Measurements from ENCODE around the gene PLEK2.
"Not testable (repeated sequence)": the region's sequence is repeated elsewhere in the genome, so short reads cannot be mapped to it uniquely, and the experiment has no call there.

The PLEK2 gene, protein sequence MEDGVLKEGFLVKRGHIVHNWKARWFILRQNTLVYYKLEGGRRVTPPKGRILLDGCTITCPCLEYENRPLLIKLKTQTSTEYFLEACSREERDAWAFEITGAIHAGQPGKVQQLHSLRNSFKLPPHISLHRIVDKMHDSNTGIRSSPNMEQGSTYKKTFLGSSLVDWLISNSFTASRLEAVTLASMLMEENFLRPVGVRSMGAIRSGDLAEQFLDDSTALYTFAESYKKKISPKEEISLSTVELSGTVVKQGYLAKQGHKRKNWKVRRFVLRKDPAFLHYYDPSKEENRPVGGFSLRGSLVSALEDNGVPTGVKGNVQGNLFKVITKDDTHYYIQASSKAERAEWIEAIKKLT

DNA sequence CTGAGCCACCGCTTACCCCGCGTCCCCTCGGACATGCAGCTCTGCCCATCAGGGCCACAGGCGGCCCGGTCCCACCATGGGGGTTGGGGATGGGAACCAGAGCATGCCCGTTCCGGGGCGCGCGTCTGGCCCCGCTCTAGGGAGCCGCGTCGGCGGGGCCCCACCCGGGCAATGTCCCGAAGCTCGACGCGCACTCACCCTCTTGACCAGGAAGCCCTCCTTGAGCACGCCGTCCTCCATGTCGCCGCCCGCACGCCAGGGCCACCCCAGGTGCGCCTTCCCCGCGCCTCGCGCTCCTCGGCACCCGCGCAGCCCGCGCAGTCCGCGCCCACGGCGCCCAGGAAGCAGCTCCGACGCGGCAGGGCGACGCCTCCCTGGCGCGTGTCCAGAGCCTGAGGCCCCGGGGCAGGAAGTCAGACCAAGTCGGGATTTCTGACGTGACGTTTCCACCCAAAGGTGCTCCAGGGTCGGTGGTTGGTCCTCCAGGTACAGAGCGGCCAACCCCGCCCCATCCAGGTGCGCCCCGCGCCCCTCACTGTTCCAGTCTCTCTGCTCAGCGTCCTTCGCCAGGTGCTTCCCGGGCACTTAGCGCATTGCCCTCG is at the start of gene PLEK2:
PLEK2 (minus strand) TSS at position 346 of the 602 bp plus-strand sequence; CDS start at position 240, 106 bp downstream.
- H3K4me3 ChIP-seq (ENCODE audit: low read depth, low read length): 0 out of 2 replicates have a peak within 1 kb of the TSS, but pooled peaks have one; percentile 4
- TF ChIP-seq, protein P1, sequence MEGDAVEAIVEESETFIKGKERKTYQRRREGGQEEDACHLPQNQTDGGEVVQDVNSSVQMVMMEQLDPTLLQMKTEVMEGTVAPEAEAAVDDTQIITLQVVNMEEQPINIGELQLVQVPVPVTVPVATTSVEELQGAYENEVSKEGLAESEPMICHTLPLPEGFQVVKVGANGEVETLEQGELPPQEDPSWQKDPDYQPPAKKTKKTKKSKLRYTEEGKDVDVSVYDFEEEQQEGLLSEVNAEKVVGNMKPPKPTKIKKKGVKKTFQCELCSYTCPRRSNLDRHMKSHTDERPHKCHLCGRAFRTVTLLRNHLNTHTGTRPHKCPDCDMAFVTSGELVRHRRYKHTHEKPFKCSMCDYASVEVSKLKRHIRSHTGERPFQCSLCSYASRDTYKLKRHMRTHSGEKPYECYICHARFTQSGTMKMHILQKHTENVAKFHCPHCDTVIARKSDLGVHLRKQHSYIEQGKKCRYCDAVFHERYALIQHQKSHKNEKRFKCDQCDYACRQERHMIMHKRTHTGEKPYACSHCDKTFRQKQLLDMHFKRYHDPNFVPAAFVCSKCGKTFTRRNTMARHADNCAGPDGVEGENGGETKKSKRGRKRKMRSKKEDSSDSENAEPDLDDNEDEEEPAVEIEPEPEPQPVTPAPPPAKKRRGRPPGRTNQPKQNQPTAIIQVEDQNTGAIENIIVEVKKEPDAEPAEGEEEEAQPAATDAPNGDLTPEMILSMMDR (IDR thresholded peaks at IDR 0.05; ENCODE audit: control insufficient read depth, extremely low read depth, insufficient read depth): no peak
- DNase-seq (ENCODE audit: low read depth): no peak

DNA sequence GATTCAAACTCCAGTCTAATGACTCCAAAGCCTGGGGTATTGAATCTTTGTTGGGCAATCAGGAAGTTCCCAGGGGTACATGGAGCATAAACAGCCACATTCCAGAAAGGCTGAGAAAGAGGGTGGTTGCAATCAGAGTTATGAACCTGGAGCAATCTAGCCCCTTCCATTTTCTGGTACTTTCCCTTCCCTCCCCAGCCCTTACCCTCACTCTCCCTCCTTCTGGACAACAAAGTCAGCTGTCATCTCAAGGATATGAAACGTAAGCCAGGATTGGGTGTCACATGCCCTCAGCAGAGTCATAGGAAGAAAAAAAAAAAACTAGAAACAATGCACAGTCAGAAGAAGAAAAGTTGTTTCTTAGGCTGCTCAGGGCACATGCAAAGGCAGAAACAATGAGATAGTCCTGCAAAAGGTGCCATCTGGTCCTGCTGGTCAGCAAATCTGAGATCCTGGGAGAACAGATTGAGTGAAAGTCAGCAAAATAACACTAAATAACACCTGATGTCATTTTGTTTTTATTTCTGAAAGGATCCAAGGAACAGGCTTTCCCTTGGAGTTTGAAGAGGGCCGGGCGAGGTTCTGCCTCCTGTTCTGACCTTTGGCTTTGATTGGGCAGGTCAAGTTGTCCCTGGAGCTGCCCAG is 49.5 kb upstream of the PLEK2 start:
- TF ChIP-seq, protein P1 (IDR thresholded peaks at IDR 0.05; ENCODE audit: control insufficient read depth, extremely low read depth, insufficient read depth): no peak
- no peak for DNase-seq (ENCODE audit: low read depth)
- H3K4me3 ChIP-seq (ENCODE audit: low read depth, low read length): no peak overlapping the region

DNA sequence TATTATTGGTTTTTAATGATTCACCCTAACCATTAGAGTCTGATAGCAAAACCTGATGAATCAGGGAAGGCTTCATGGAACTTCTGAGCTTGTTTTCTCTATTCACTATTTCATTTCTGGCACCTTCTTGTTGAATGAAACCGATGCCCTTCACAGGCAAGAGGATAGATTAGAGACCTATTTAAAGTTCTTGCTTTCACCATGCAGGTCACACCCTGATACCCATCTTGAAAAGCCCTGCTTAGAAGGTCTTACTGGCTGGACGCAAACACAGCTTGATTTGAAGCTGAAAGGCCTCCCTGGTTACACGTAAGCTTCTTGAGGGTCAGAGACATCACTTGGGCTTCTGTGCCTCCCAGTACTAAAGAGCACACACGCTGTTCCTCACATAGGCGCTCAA is 47.4 kb upstream of the PLEK2 start:
- no peak overlapping the region for H3K4me3 ChIP-seq (ENCODE audit: low read depth, low read length)
- TF ChIP-seq, protein P1 (IDR thresholded peaks at IDR 0.05; ENCODE audit: control insufficient read depth, extremely low read depth, insufficient read depth): no peak
- DNase-seq (ENCODE audit: low read depth): no peak

DNA sequence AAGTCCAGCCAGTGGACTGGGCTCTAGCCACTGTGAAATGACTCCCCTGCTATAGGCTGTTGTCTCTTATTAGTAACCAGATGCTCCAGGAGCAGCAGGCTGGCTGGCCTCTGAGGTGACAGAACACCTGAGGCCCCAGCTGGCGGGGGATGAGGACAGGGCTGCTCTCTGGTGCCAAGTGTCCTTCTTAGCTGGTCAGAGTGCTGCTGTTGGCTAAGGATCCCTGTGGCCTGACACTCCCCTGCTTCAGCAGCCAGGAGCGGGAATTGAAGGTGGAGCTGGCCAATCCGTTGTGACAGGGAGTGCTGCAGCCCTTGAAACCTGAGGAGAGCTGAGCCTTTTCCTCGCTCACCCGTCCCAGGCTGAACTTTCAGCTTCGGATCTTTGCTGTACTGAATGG is 45.8 kb upstream of the PLEK2 start:
- DNase-seq (ENCODE audit: low read depth): peak; percentile 42
- no peak overlapping the region for H3K4me3 ChIP-seq (ENCODE audit: low read depth, low read length)
- TF ChIP-seq, protein P1 (IDR thresholded peaks at IDR 0.05; ENCODE audit: control insufficient read depth, extremely low read depth, insufficient read depth): no peak

DNA sequence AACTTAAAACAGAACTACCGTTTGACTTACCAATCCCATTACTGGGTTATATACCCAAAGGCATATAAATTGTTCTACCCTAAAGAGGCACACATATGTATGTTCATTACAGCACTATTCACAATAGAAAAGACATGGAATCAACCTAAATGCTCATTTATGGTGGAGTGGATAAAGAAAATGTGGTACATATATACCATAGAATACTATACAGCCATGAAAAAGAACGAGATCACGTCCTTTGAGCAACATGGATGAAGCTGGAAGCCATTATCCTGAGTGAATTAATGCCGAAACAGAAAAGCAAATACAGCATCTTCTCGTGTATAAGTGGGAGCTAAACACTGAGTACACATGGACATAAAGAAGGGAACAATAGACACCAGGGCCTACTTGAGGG is 44.8 kb upstream of the PLEK2 start:
- H3K4me3 ChIP-seq (ENCODE audit: low read depth, low read length): no peak overlapping the region
- no peak for DNase-seq (ENCODE audit: low read depth)
- TF ChIP-seq, protein P1 (IDR thresholded peaks at IDR 0.05; ENCODE audit: control insufficient read depth, extremely low read depth, insufficient read depth): no peak

DNA sequence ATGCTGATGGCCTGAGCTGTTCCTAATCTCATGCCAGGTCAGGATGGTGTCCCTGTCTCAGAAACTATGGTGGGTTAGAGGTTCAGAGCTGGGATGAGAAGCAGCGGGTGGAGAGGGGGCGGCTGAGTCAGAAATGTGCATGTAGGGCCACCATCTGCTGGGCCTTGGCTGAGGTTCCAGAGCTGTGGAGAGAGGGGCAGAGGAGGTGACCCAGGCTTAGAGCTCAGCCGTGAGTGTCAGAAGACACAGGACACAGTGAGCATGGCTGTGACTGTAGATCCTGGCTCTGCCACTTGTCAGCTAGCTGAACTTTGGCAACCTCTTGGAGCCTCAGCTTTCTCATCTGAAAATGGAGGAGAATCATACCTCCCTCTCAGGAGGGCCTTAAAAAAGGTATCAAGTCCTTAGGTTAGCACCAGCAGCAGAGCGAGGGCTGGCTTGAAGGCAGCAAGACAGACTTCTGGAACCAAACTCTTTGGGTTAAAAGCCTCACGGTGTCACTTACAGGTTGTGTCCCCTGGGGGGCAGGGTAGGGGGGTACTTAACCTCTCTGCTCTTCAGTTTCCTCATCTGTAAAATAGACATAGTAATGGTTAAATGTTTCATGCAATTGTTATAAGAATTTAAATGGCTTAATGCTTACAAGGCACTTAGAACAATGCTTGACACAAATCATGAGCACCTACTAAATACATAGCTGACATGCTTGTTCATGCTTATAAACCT is 41.8 kb upstream of the PLEK2 start:
- no peak for DNase-seq (ENCODE audit: low read depth)
- no peak overlapping the region for H3K4me3 ChIP-seq (ENCODE audit: low read depth, low read length)
- TF ChIP-seq, protein P1 (IDR thresholded peaks at IDR 0.05; ENCODE audit: control insufficient read depth, extremely low read depth, insufficient read depth): no peak

DNA sequence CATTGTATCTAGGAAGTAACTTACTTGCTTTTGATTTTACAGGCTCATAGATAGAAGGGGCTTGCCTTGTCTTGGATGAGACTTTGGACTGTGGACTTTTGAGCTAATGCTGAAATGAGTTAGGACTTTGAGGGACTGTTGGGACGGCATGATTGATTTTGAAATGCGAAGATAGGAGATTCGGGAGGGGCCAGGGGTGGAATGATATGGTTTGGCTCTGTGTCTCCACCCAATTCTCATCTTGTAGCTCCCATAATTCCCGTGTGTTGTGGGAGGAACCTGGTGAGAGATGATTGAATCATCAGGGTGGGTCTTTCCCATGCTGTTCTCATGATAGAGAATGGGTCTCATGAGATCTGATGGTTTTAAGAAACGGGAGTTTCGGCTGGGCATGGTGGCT is 39.7 kb upstream of the PLEK2 start:
- H3K4me3 ChIP-seq (ENCODE audit: low read depth, low read length); DNase-seq (ENCODE audit: low read depth): not testable (repeated sequence)

Data from LNCaP clone FGC (cell line).